ENCODE measurements around the gene SLC6A17.

Gene SLC6A17

GRCh38 chr1:110150330-110151174, at the start of gene SLC6A17:
SLC6A17 (plus strand) TSS chr1:110150494; CDS start chr1:110166930, 16,436 bp downstream.
- DNase-seq (ENCODE audit: low read depth in 2 of 2) = peak in 1 of 2 donors; percentile 19

- DNase-seq (ENCODE audit: low read depth in 2 of 2) = no peak
Observed at GRCh38 chr1:110102081-110102480, 48.2 kb upstream of the SLC6A17 start.

- DNase-seq (ENCODE audit: low read depth in 2 of 2) = peak; percentile 35 to 42
Observed at GRCh38 chr1:110106013-110106941, 44.0 kb upstream of the SLC6A17 start.

GRCh38 chr1:110107867-110108469, 42.3 kb upstream of the SLC6A17 start:
- DNase-seq (ENCODE audit: low read depth in 2 of 2) = no peak

GRCh38 chr1:110111081-110111480, 39.2 kb upstream of the SLC6A17 start:
- DNase-seq (ENCODE audit: low read depth in 2 of 2) = no peak

- no peak for DNase-seq (ENCODE audit: low read depth in 2 of 2)
Observed at GRCh38 chr1:110112143-110112542, 38.2 kb upstream of the SLC6A17 start, which contains the start of gene UBL4B. UBL4B (plus strand) TSS chr1:110112443; CDS start chr1:110112535, 92 bp downstream.

GRCh38 chr1:110112656-110113055, 37.6 kb upstream of the SLC6A17 start:
- no peak for DNase-seq (ENCODE audit: low read depth in 2 of 2)

- DNase-seq (ENCODE audit: low read depth in 2 of 2) = no peak
Observed at GRCh38 chr1:110113551-110113950, 36.7 kb upstream of the SLC6A17 start.

- no peak for DNase-seq (ENCODE audit: low read depth in 2 of 2)
Observed at GRCh38 chr1:110114173-110114572, 36.1 kb upstream of the SLC6A17 start.

GRCh38 chr1:110114784-110115183, 35.5 kb upstream of the SLC6A17 start:
- no peak for DNase-seq (ENCODE audit: low read depth in 2 of 2)

GRCh38 chr1:110118636-110119396, 31.5 kb upstream of the SLC6A17 start:
- no peak for DNase-seq (ENCODE audit: low read depth in 2 of 2)

- DNase-seq (ENCODE audit: low read depth in 2 of 2) = no peak
Observed at GRCh38 chr1:110119843-110120242, 30.5 kb upstream of the SLC6A17 start.

GRCh38 chr1:110120960-110121561, 29.2 kb upstream of the SLC6A17 start:
- no peak for DNase-seq (ENCODE audit: low read depth in 2 of 2)

- no peak for DNase-seq (ENCODE audit: low read depth in 2 of 2)
Observed at GRCh38 chr1:110123224-110123623, 27.1 kb upstream of the SLC6A17 start.

- DNase-seq (ENCODE audit: low read depth in 2 of 2) = no peak
Observed at GRCh38 chr1:110125810-110126209, 24.5 kb upstream of the SLC6A17 start.

GRCh38 chr1:110130113-110130591, 20.1 kb upstream of the SLC6A17 start:
- DNase-seq (ENCODE audit: low read depth in 2 of 2) = no peak

GRCh38 chr1:110130989-110131388, 19.3 kb upstream of the SLC6A17 start:
- no peak for DNase-seq (ENCODE audit: low read depth in 2 of 2)

GRCh38 chr1:110132682-110133081, 17.6 kb upstream of the SLC6A17 start:
- no peak for DNase-seq (ENCODE audit: low read depth in 2 of 2)

- DNase-seq (ENCODE audit: low read depth in 2 of 2) = no peak
Observed at GRCh38 chr1:110133436-110133835, 16.9 kb upstream of the SLC6A17 start.

- no peak for DNase-seq (ENCODE audit: low read depth in 2 of 2)
Observed at GRCh38 chr1:110134050-110134595, 16.2 kb upstream of the SLC6A17 start.
